ENCODE data around the gene URB1.
A peak's percentile ranks its signal among the peaks of the same experiment; 100 is the strongest.

Gene URB1

GRCh38 chr21:32322103-32322502, 70.7 kb downstream of the URB1 start (continued):
- TF ChIP-seq ZNF155 (tag by site-specific recombination; IDR thresholded peaks at IDR 0.05) (no peak), ZNF530 (tag by site-specific recombination; IDR thresholded peaks at IDR 0.05; ENCODE audit: low read depth) (no peak), ZNF19 (tag by site-specific recombination; IDR thresholded peaks at IDR 0.05; ENCODE audit: low read depth) (no peak)

GRCh38 chr21:32321480-32321879, 71.3 kb downstream of the URB1 start:
- TF ChIP-seq ZNF600 (tag by site-specific recombination; IDR thresholded peaks at IDR 0.05) (0 out of 2 replicates have a peak, but pooled peaks have one; percentile 19), ZNF274 (IDR thresholded peaks at IDR 0.05; ENCODE audit: low read length) (no peak), ZNF274 (tag by site-specific recombination; IDR thresholded peaks at IDR 0.05; ENCODE audit: borderline replicate concordance) (no peak), OSR2 (tag by site-specific recombination; IDR thresholded peaks at IDR 0.05) (no peak), ZIC2 (tag by site-specific recombination; IDR thresholded peaks at IDR 0.05) (peak; percentile 34), HIC1 (tag by site-specific recombination; IDR thresholded peaks at IDR 0.05) (no peak), SP7 (tag by site-specific recombination; IDR thresholded peaks at IDR 0.05) (no peak), ZNF791 (tag by site-specific recombination; IDR thresholded peaks at IDR 0.05) (no peak)
- H3K36me3 ChIP-seq (ENCODE audit: control insufficient read depth in 2 of 2, insufficient read depth in 1 of 2, low read length in 2 of 2) = peaks cover 19 to 99% of the 10 kb centered on the region in 2 experiments
- H3K9me3 ChIP-seq (ENCODE audit: control insufficient read depth, insufficient read depth, low read depth, low read length) = no peaks in the 10 kb centered on the region
- CTCF ChIA-PET = no interaction called here
- H3K4me3 ChIP-seq (ENCODE audit: low read depth, low read length) = no peak overlapping the region
- POLR2A ChIA-PET = no interaction called here
- no peak overlapping the region for H3K27ac ChIP-seq (ENCODE audit: extremely low read depth, low read depth, low read length)
- no peaks in the 10 kb centered on the region for H3K4me1 ChIP-seq (ENCODE audit: control insufficient read depth, insufficient read depth, low read length)

GRCh38 chr21:32320726-32321125, 72.1 kb downstream of the URB1 start:
- no peaks in the 10 kb centered on the region for H3K4me1 ChIP-seq (ENCODE audit: control insufficient read depth, insufficient read depth, low read length)
- no peak for TF ChIP-seq ZNF645 (tag by site-specific recombination; IDR thresholded peaks at IDR 0.05)
- no peak for TF ChIP-seq PRDM1 (tag by site-specific recombination; IDR thresholded peaks at IDR 0.05)
- no peak for TF ChIP-seq ZNF555 (tag by site-specific recombination; conservative IDR thresholded peaks at IDR 0.05)
- no peak for TF ChIP-seq ZNF548 (tag by site-specific recombination; IDR thresholded peaks at IDR 0.05)
- no peak for TF ChIP-seq ZBTB17 (tag by site-specific recombination; IDR thresholded peaks at IDR 0.05)
- H3K27ac ChIP-seq (ENCODE audit: extremely low read depth, low read depth, low read length) = no peak overlapping the region
- POLR2A ChIA-PET = interaction anchor here (0.6 kb wide), 1 partner anchor 15 kb away, joined by 6 read pairs; no protein-coding TSS in a partner anchor
- no peaks in the 10 kb centered on the region for H3K9me3 ChIP-seq (ENCODE audit: control insufficient read depth, insufficient read depth, low read depth, low read length)
- no peak overlapping the region for H3K4me3 ChIP-seq (ENCODE audit: low read depth, low read length)
- CTCF ChIA-PET = no interaction called here
- peaks cover 19 to 99% of the 10 kb centered on the region in 2 experiments for H3K36me3 ChIP-seq (ENCODE audit: control insufficient read depth in 2 of 2, insufficient read depth in 1 of 2, low read length in 2 of 2)

GRCh38 chr21:32320059-32320458, 72.8 kb downstream of the URB1 start:
- no peaks in the 10 kb centered on the region for H3K4me1 ChIP-seq (ENCODE audit: control insufficient read depth, insufficient read depth, low read length)
- no peaks in the 10 kb centered on the region for H3K9me3 ChIP-seq (ENCODE audit: control insufficient read depth, insufficient read depth, low read depth, low read length)
- peaks cover 19 to 98% of the 10 kb centered on the region in 2 experiments for H3K36me3 ChIP-seq (ENCODE audit: control insufficient read depth in 2 of 2, insufficient read depth in 1 of 2, low read length in 2 of 2)
- ChIA-PET POLR2A (interaction anchor here (0.6 kb wide), 1 partner anchor 16 kb away, joined by 6 read pairs; no protein-coding TSS in a partner anchor), CTCF (no interaction called here)
- H3K4me3 ChIP-seq (ENCODE audit: low read depth, low read length) = no peak overlapping the region
- H3K27ac ChIP-seq (ENCODE audit: extremely low read depth, low read depth, low read length) = no peak overlapping the region
- TF ChIP-seq EGR2 (tag by site-specific recombination; IDR thresholded peaks at IDR 0.05; ENCODE audit: low read depth) = no peak
- no peak for TF ChIP-seq CTCF (tag by site-specific recombination; IDR thresholded peaks at IDR 0.05)
- no peak for TF ChIP-seq ZNF280C (tag by site-specific recombination; IDR thresholded peaks at IDR 0.05)
- TF ChIP-seq BCL11B (tag by site-specific recombination; IDR thresholded peaks at IDR 0.05; ENCODE audit: low read depth) = no peak
- no peak for TF ChIP-seq ZNF501 (tag by site-specific recombination; IDR thresholded peaks at IDR 0.05)
- TF ChIP-seq ZNF521 (tag by site-specific recombination; IDR thresholded peaks at IDR 0.05) = no peak
- TF ChIP-seq KLF17 (tag by site-specific recombination; IDR thresholded peaks at IDR 0.05) = no peak

Data from HEK293 (cell line).